H1 (cell line): ENCODE measurements around the gene UBASH3A. TPM values are rescaled to one million over a fixed set of nuclear protein-coding genes. Genes with fewer than 3 reads are reported as not detected.

Experiments used
- EZH2 ChIP-seq: fragments of 200-600 bp; sonication (generic); IDR thresholded peaks from 2 replicates; pipeline ENCODE4 v1.7.1; 2012; ENCODE audit warnings: low read depth, mild to moderate bottlenecking, moderate library complexity, low read length, inconsistent platforms; ENCODE audit not compliant: severe bottlenecking
- JUN ChIP-seq: IDR thresholded peaks from 2 replicates; pipeline ENCODE4 v1.6.1; 2011; ENCODE audit warnings: low read depth, mild to moderate bottlenecking, improper control_type of control experiment, low read length
- NANOG ChIP-seq: IDR thresholded peaks from 2 replicates; pipeline ENCODE4 v1.6.1; 2011; ENCODE audit warnings: low read length, low read depth, mild to moderate bottlenecking, inconsistent platforms; ENCODE audit not compliant: insufficient read depth, poor library complexity, severe bottlenecking
- RFX5 ChIP-seq: IDR thresholded peaks from 2 replicates; pipeline ENCODE4 v1.6.1; 2011; ENCODE audit warnings: low read depth, low read length, improper control_type of control experiment, borderline replicate concordance
- polyA plus RNA-seq, 7 experiments: library from polyadenylated mRNA; depleted of rRNA in 3 of 7; stranded (reverse) in 5 of 7; unstranded in 2 of 7; fragments of >200 nt in 5 of 7; fragments of 200-250 nt in 2 of 7; gene quantifications; 1 replicate in 5 of 7; 2 replicates in 1 of 7; 4 replicates in 1 of 7; pipeline versions ENCODE4 v1.2.1 to v1.2.3, GENCODE V29; 2011 to 2013; ENCODE audit warnings: missing spikeins in 2 of 7, mixed read lengths in 2 of 7
- total RNA-seq: library from RNA; stranded (reverse); fragmentation: NEBNext Ultra II Directional; extraction: Animal tissue kit (Norgen Biotek cat#: 25700); gene quantifications from 2 replicates; pipeline ENCODE4 v1.2.1, GENCODE V29; 2021
- TF ChIP-seq, protein P1 (sequence below): IDR thresholded peaks from 2 replicates; pipeline ENCODE4 v1.6.1; 2012; ENCODE audit warnings: inconsistent platforms

Gene UBASH3A
- total and polyA plus RNA-seq, 2 of the 8 experiments (the other 6 are each of a cell fraction or from before 2014, with no cell fraction given): not detected

DNA sequence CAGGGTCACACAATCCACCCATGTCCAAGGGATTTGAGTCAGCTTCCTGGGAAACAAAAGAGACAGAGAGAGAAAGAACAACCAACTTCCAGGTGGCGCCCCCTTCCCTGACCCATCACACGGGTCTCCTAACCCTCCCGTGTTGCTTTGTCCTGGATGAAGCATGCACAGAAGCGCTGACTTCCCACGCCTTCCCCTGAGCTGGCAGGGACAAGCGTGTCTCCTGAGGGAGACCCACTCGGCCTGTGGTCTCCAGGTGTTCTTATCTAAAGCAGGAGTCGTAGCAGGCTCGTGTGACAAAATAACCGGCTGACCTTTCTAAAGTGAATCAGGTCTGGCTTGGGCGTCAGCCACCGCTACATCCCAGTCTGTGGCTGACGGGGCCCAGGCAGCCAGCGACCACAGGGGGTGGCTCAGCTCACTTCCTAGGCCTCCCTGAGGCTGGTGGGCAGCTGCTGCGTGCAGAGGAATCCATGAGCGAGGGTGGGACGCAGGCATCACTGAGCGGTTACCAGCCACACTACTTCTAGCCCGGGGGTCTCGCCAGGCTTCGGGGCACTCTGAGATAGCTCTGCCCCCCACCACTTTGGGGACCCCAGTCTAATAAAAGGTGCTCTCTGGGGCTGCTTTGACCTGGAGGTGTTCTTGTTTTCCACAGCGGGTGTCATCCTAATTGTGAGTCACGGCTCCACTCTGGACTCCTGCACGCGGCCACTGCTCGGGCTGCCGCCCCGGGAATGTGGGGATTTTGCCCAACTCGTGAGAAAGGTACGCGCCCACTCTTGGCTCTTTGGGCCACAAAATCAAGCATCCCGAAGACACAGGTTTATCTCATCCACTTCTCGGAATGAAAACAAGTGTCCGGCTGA is 40.4 kb downstream of the UBASH3A start (continued):
- TF ChIP-seq JUN: no peak
- TF ChIP-seq EZH2: no peak
- TF ChIP-seq, protein P1, sequence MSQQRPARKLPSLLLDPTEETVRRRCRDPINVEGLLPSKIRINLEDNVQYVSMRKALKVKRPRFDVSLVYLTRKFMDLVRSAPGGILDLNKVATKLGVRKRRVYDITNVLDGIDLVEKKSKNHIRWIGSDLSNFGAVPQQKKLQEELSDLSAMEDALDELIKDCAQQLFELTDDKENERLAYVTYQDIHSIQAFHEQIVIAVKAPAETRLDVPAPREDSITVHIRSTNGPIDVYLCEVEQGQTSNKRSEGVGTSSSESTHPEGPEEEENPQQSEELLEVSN: no peak
- TF ChIP-seq RFX5: no peak
- TF ChIP-seq NANOG: no peak
